ENCODE data around the gene OR8J1. TPM values are rescaled to one million over a fixed set of nuclear protein-coding genes. Genes with fewer than 3 reads are reported as not detected.

Gene OR8J1
- total RNA-seq, 1 donor = not detected

Other genes with a start within 250 kb of the OR8J1 start
- not detected for gene OR8H3, start 231.9 kb upstream of the OR8J1 start, total RNA-seq
- not detected for gene OR8J3, start 214.1 kb upstream of the OR8J1 start, total RNA-seq
- gene OR8K5, start 194.0 kb upstream of the OR8J1 start, total RNA-seq = not detected
- not detected for gene OR5J2, start 177.7 kb upstream of the OR8J1 start, total RNA-seq
- not detected for gene OR5T2, start 120.0 kb upstream of the OR8J1 start, total RNA-seq
- gene OR5T3, start 102.0 kb upstream of the OR8J1 start, total RNA-seq = not detected
- gene OR5T1, start 80.1 kb upstream of the OR8J1 start, total RNA-seq = not detected
- gene OR8H1, start 62.0 kb upstream of the OR8J1 start, total RNA-seq = not detected
- not detected for gene OR8K3, start 39.1 kb upstream of the OR8J1 start, total RNA-seq
- gene OR8K1, start 8.3 kb upstream of the OR8J1 start, total RNA-seq = not detected
- not detected for gene OR8U1, start 21.3 kb downstream of the OR8J1 start, total RNA-seq
- not detected for gene OR5AL1, start 58.4 kb downstream of the OR8J1 start, total RNA-seq
- not detected for gene OR5M3, start 119.1 kb downstream of the OR8J1 start, total RNA-seq
- not detected for gene OR5M8, start 137.1 kb downstream of the OR8J1 start, total RNA-seq
- not detected for gene OR5M11, start 189.0 kb downstream of the OR8J1 start, total RNA-seq
- gene OR5M10, start 223.4 kb downstream of the OR8J1 start, total RNA-seq = not detected

Data from mononuclear cell (primary cell).